ENCODE data around the gene ZNF670. TPM values are rescaled to one million over a fixed set of nuclear protein-coding genes. Genes with fewer than 3 reads are reported as not detected.
"Not testable (repeated sequence)": the region's sequence is repeated elsewhere in the genome, so short reads cannot be mapped to it uniquely, and the experiment has no call there.

Gene ZNF670
- total RNA-seq, 1 donor from 2014 or later, result 4.2 TPM

DNA sequence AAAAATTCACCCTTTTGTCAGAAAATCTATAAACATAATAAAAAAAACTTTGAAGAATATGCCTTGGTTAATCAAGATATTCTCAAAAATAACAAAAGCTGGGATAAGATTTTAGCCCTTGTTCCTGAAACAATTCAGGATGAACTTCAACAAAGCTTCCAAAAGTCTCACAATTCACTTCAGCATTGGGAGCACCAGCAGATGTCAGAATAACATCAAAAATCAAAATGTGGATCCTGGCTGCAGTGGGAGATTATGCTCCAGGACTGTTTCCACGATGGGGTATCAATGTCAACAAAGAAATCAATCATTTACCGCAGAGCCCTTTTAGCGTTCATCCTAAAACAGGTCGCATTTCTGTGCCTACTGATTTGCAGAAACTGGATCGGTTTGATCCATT lies 35.2 kb downstream of the ZNF670 start:
- no peak for DNase-seq (ENCODE audit: low spot score)

DNA sequence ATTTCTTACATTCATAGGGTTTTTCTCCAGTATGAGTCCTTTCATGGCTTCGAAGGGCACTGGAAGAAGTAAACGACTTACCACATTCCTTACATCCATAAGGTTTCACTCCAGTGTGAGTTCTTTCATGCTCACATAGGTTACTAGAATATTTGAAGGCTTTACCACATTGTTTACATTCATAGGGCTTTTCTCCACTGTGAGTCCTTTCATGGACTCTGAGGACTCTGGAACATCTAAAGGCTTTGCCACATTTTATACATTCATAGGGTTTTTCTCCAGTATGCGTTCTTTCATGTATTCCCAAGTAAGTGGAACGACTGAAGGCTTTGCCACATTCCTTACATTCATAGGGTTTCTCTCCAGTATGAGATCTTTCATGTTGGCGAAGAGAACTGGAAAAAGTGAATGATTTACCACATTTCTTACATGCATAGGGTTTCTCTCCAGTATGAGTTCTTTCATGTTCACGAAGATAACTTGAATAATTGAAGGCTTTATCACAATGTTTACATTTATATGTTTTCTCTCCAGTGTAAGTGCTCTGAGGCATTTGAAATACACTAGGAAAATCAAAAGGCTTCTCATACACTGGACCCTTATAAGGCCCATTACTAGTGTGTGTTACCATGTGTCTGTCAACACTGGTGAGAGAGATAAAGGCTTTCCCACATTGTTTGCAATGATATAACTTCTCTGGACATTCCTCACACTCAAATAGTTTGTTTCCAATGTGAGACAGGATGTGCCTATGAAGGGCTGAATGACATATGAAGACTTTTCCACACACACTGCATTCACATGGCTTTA lies 40.9 kb downstream of the ZNF670 start:
- DNase-seq (ENCODE audit: low spot score), result no peak

DNA sequence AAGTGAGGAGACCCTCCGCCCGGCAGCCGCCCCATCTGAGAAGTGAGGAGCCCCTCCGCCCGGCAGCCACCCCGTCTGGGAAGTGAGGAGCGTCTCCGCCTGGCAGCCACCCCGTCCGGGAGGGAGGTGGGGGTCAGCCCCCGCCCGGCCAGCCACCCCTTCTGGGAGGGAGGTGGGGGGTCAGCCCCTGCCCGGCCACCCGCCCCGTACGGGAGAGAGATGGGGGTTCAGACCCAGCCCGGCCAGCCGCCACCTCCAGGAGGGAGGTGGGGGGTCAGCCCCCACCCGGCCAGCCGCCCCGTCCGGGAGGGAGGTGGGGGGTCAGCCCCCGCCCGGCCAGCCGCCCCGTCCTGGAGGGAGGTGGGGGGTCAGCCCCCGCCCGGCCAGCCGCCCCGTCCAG lies 46.3 kb downstream of the ZNF670 start:
- DNase-seq (ENCODE audit: low spot score), result not testable (repeated sequence)

Other genes starting within 250 kb of the ZNF670 start
- gene AHCTF1, start 146.9 kb downstream of the ZNF670 start, total RNA-seq, result 35.1 TPM
- not detected for gene ZNF695, start 70.8 kb downstream of the ZNF670 start, total RNA-seq
- gene ZNF669, start 25.5 kb upstream of the ZNF670 start, total RNA-seq, result 9.0 TPM
- gene ZNF124, start 93.2 kb upstream of the ZNF670 start, total RNA-seq, result 46.4 TPM
- not detected for gene VN1R5, start 177.3 kb upstream of the ZNF670 start, total RNA-seq